ENCODE measurements around the gene SLC38A2. TPM values are rescaled to one million over a fixed set of nuclear protein-coding genes. Genes with fewer than 3 reads are reported as not detected.

Gene SLC38A2
- total and polyA plus RNA-seq, 7 donors: 35.8 to 428 (median 303) TPM

DNA sequence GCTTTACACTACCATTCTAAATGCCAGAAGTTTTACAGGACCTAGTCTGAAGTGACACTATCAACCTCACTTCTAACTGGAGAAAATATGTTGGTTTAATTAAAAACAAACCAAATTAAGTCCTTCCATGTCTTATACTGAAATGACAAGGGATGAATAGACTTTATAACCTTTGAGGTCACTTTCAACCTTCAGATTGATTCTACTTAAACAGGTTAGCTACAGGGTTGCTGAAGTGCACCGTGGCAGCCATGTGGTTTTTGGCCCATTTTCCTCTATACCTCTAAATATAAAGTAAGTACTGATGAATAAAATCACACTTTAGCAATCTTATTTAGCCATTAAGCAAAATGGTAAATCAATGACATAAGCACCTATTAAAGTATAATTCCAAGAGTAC, 3.9 kb downstream of the SLC38A2 start:
- Histone ChIP-seq H3K36me3 (ENCODE audit: insufficient read depth in 1 of 2, low read depth in 1 of 2) (peaks cover 22 to 75% of the 10 kb centered on the region in 2 donors), H3K9me3 (no peaks in the 10 kb centered on the region), H3K4me1 (peaks cover 71% of the 10 kb centered on the region), H3K27ac (peak overlapping the region; percentile 99), H3K27me3 (ENCODE audit: insufficient read depth in 3 of 3, low read length in 2 of 3) (no peaks in the 10 kb centered on the region), H3K4me3 (peak overlapping the region; percentile 94)
- TF ChIP-seq, protein P1, sequence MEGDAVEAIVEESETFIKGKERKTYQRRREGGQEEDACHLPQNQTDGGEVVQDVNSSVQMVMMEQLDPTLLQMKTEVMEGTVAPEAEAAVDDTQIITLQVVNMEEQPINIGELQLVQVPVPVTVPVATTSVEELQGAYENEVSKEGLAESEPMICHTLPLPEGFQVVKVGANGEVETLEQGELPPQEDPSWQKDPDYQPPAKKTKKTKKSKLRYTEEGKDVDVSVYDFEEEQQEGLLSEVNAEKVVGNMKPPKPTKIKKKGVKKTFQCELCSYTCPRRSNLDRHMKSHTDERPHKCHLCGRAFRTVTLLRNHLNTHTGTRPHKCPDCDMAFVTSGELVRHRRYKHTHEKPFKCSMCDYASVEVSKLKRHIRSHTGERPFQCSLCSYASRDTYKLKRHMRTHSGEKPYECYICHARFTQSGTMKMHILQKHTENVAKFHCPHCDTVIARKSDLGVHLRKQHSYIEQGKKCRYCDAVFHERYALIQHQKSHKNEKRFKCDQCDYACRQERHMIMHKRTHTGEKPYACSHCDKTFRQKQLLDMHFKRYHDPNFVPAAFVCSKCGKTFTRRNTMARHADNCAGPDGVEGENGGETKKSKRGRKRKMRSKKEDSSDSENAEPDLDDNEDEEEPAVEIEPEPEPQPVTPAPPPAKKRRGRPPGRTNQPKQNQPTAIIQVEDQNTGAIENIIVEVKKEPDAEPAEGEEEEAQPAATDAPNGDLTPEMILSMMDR (IDR thresholded peaks at IDR 0.05): no peak
- DNase-seq (no peak), ATAC-seq (no peak)
- intact Hi-C loops (cut with DNase I): no loop called here
- 11 to 29% (median 25%) methylated on average over 1 of the region's 1 CpG for WGBS, 3 donors

DNA sequence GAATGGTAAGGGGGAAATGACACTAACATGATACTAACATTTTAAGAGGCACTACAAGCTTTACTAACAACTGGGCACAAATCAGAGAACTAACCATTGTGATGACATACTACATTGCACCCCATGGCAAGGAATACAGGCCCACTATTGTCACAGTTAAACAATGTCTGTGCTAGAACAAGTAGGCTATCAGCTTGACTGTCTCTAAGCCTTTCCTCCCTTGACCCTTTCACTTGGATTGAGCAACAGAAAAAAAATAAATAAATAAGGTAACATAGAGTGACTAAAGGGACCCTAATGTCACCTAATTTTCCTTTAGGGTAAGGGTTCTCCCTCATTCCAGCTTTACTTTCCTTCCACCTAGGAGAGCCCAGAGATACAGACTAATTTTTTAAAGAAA, 4.4 kb downstream of the SLC38A2 start:
- TF ChIP-seq, protein P1 (IDR thresholded peaks at IDR 0.05): no peak
- no peak for DNase-seq
- H3K27ac ChIP-seq: peak overlapping the region; percentile 99
- no peaks in the 10 kb centered on the region for H3K9me3 ChIP-seq
- H3K36me3 ChIP-seq (ENCODE audit: insufficient read depth in 1 of 2, low read depth in 1 of 2): peaks cover 22 to 81% of the 10 kb centered on the region in 2 donors
- H3K27me3 ChIP-seq (ENCODE audit: insufficient read depth in 3 of 3, low read length in 2 of 3): no peaks in the 10 kb centered on the region
- peaks cover 74% of the 10 kb centered on the region for H3K4me1 ChIP-seq
- no peak for ATAC-seq
- intact Hi-C loops (cut with DNase I): no loop called here
- peak overlapping the region; percentile 94 for H3K4me3 ChIP-seq

DNA sequence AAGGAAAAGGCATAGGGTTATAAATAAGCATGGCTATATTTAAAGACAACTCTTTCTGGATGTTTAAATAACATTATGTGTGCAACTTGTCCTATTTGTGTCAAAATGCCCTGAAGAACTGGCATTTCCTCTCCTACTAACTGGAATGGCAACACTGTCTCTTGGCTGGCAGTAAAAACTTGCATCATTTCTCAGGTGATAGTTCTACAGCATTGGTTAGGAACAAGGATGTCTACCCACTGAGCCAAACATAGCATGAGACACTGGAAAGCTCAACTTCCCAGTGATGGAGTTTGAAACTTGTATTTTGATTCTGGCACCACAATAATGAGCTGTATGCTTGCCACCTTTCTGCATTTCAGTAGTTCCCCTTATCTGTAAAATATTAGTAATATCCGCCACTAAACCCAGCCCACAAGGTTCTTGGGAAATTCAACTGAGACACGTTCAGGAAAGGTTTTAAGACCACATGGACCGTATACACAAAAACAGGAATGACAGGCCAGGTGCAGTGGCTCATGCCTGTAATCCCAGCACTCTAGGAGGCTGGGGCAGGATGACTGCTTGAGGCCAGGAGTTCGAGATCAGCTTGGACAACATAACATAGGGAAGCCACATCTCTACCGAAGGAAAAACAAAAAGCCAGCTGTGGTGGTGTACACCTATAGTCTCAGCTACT, 5.1 kb downstream of the SLC38A2 start:
- no peak for DNase-seq

DNA sequence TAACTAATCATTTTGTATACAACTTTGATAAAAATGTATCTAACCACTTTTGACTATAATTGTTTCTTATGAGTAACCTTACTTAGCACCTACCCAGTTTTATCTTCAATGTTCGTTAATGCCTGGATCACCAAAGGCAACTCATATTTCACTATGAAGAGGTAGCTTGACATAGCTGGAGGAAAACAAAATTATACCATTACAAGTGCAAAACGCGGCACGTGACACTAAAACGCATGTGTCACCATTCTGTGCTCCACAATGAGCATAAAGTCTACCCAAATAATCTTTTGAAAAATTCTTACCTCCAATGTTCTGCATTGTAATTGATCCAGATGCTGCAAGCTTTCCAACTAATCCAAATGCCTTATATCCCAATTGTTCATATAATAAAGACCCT, 5.8 kb downstream of the SLC38A2 start:
- TF ChIP-seq, protein P1 (IDR thresholded peaks at IDR 0.05): no peak
- peak overlapping the region; percentile 99 for H3K27ac ChIP-seq
- DNase-seq: no peak
- H3K36me3 ChIP-seq (ENCODE audit: insufficient read depth in 1 of 2, low read depth in 1 of 2): peaks cover 27 to 94% of the 10 kb centered on the region in 2 donors
- 40 to 63% (median 45%) methylated on average over 5 of the region's 5 CpGs for WGBS, 3 donors
- H3K27me3 ChIP-seq (ENCODE audit: insufficient read depth in 3 of 3, low read length in 2 of 3): no peaks in the 10 kb centered on the region
- no peaks in the 10 kb centered on the region for H3K9me3 ChIP-seq
- no peak for ATAC-seq
- intact Hi-C loops (cut with DNase I): no loop called here
- H3K4me1 ChIP-seq: peaks cover 86% of the 10 kb centered on the region
- peak overlapping the region; percentile 94 for H3K4me3 ChIP-seq

More for the DNA sequence above, 5.1 kb downstream of the SLC38A2 start:
- TF ChIP-seq, protein P1 (IDR thresholded peaks at IDR 0.05): no peak
- H3K27ac ChIP-seq: peak overlapping the region; percentile 99
- H3K27me3 ChIP-seq (ENCODE audit: insufficient read depth in 3 of 3, low read length in 2 of 3): no peaks in the 10 kb centered on the region
- intact Hi-C loops (cut with DNase I): no loop called here
- no peaks in the 10 kb centered on the region for H3K9me3 ChIP-seq
- no peak for ATAC-seq
- 26 to 34% (median 27%) methylated on average over 5 of the region's 5 CpGs for WGBS, 3 donors
- peak overlapping the region; percentile 94 for H3K4me3 ChIP-seq
- peaks cover 26 to 87% of the 10 kb centered on the region in 2 donors for H3K36me3 ChIP-seq (ENCODE audit: insufficient read depth in 1 of 2, low read depth in 1 of 2)
- H3K4me1 ChIP-seq: peaks cover 80% of the 10 kb centered on the region

DNA sequence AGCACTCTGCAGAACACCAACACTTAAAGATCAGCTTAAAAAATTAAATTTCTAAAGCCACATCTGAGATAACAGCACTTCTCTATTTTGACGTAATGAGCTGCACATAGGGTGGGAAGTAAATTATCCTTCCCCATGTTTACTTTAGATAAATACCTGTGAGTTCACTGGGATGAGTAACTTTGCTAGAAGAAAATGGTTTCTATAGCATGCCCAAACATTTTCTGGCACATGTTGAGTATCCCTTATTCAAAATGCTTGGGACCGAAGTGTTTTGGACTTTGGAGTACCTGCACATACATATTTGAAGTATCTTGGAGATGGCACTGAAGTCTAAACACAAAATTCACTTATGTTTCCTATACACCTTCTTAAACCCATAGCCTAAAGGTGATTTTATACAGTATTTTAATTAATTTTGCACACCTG, 6.6 kb downstream of the SLC38A2 start:
- Histone ChIP-seq H3K36me3 (ENCODE audit: insufficient read depth in 1 of 2, low read depth in 1 of 2) (peaks cover 29 to 100% of the 10 kb centered on the region in 2 donors), H3K4me3 (peak overlapping the region; percentile 94), H3K9me3 (no peaks in the 10 kb centered on the region), H3K27ac (peak overlapping the region; percentile 99), H3K27me3 (ENCODE audit: insufficient read depth in 3 of 3, low read length in 2 of 3) (no peaks in the 10 kb centered on the region), H3K4me1 (peaks cover 90% of the 10 kb centered on the region)
- no peak for DNase-seq
- intact Hi-C loops (cut with DNase I): no loop called here
- TF ChIP-seq, protein P1 (IDR thresholded peaks at IDR 0.05): no peak
- no peak for ATAC-seq
- 51 to 70% (median 54%) methylated on average over 2 of the region's 2 CpGs for WGBS, 3 donors
